HG02885 (cell line): Measurements from ENCODE around the gene MXD3.

Experiments used
- ATAC-seq: cut with Tn5 transposase; IDR thresholded peaks from one replicate; pipeline ENCODE4 v1.9.1; 2021; ENCODE audit warnings: mild to moderate bottlenecking; ENCODE audit not compliant: unreplicated experiment, poor library complexity

The MXD3 gene

GRCh38 chr5:177327539-177328522 lies 16.1 kb upstream of the MXD3 start:
- ATAC-seq = no peak

- ATAC-seq = no peak
Measured at GRCh38 chr5:177325868-177326381, 14.2 kb upstream of the MXD3 start.

GRCh38 chr5:177320879-177321278 lies 9.2 kb upstream of the MXD3 start:
- ATAC-seq = no peak

- no peak for ATAC-seq
Measured at GRCh38 chr5:177319913-177320588, 8.4 kb upstream of the MXD3 start.

GRCh38 chr5:177317959-177318377 lies 6.3 kb upstream of the MXD3 start:
- no peak for ATAC-seq

- ATAC-seq = no peak
Measured at GRCh38 chr5:177316005-177316404, 4.3 kb upstream of the MXD3 start.

- no peak for ATAC-seq
Measured at GRCh38 chr5:177315411-177315810, 3.7 kb upstream of the MXD3 start.

- ATAC-seq = no peak
Measured at GRCh38 chr5:177314376-177315342, 3.0 kb upstream of the MXD3 start.

GRCh38 chr5:177313561-177314259 lies 2.0 kb upstream of the MXD3 start:
- no peak for ATAC-seq

GRCh38 chr5:177312649-177313181 lies 1.0 kb upstream of the MXD3 start:
- ATAC-seq = peak; percentile 24

- no peak for ATAC-seq
Measured at GRCh38 chr5:177311392-177311722, 341 bp downstream of the MXD3 start.

GRCh38 chr5:177310757-177311391 lies 824 bp downstream of the MXD3 start:
- ATAC-seq = peak; percentile 22

GRCh38 chr5:177310332-177310731 lies 1.4 kb downstream of the MXD3 start:
- no peak for ATAC-seq

GRCh38 chr5:177309351-177310191 lies 2.1 kb downstream of the MXD3 start:
- ATAC-seq = no peak

- no peak for ATAC-seq
Measured at GRCh38 chr5:177308740-177309139, 3.0 kb downstream of the MXD3 start.

GRCh38 chr5:177307544-177308363 lies 3.9 kb downstream of the MXD3 start:
- no peak for ATAC-seq
